Activated CD4-positive, CD25-positive, alpha-beta regulatory T cell (primary cell): ENCODE measurements around the gene SLC2A6.
"Not testable (repeated sequence)": the region's sequence is repeated elsewhere in the genome, so short reads cannot be mapped to it uniquely, and the experiment has no call there.

Experiments used
- DNase-seq, 4 experiments: peaks; one replicate each; lab custom pipeline; 2025; lab: John Stamatoyannopoulos, UW

SLC2A6 gene

GRCh38 chr9:133461975-133462374 is 16.9 kb downstream of the SLC2A6 start:
- no peak for DNase-seq

- DNase-seq: peak in 1 of 4 experiments; percentile 45
Observed at GRCh38 chr9:133460405-133461175, 18.3 kb downstream of the SLC2A6 start.

GRCh38 chr9:133459476-133460404 is 19.2 kb downstream of the SLC2A6 start, which contains the start of gene CACFD1:
TSS of gene CACFD1 (plus strand) at chr9:133459978. CDS start at chr9:133460067, 89 bp downstream.
- peak; percentile 80 to 91 (median 86) for DNase-seq

GRCh38 chr9:133458643-133459312 is 20.1 kb downstream of the SLC2A6 start:
- no peak for DNase-seq

GRCh38 chr9:133457748-133458147 is 21.2 kb downstream of the SLC2A6 start:
- no peak for DNase-seq

- no peak for DNase-seq
Observed at GRCh38 chr9:133457233-133457632, 21.7 kb downstream of the SLC2A6 start.

GRCh38 chr9:133456409-133456808 is 22.5 kb downstream of the SLC2A6 start:
- DNase-seq: no peak

GRCh38 chr9:133455936-133456335 is 23.0 kb downstream of the SLC2A6 start:
- no peak for DNase-seq

GRCh38 chr9:133454943-133455673 is 23.8 kb downstream of the SLC2A6 start:
- DNase-seq: no peak

- DNase-seq: no peak
Observed at GRCh38 chr9:133454325-133454724, 24.6 kb downstream of the SLC2A6 start.

GRCh38 chr9:133453651-133454050 is 25.2 kb downstream of the SLC2A6 start:
- DNase-seq: no peak

- no peak for DNase-seq
Observed at GRCh38 chr9:133452562-133452961, 26.3 kb downstream of the SLC2A6 start.

GRCh38 chr9:133451865-133452264 is 27.0 kb downstream of the SLC2A6 start:
- DNase-seq: not testable (repeated sequence)

GRCh38 chr9:133449760-133450159 is 29.1 kb downstream of the SLC2A6 start:
- DNase-seq: no peak

- no peak for DNase-seq
Observed at GRCh38 chr9:133448487-133448972, 30.4 kb downstream of the SLC2A6 start.

GRCh38 chr9:133445293-133445969 is 33.5 kb downstream of the SLC2A6 start:
- DNase-seq: no peak

GRCh38 chr9:133443982-133444381 is 34.9 kb downstream of the SLC2A6 start:
- DNase-seq: no peak

GRCh38 chr9:133443248-133443647 is 35.7 kb downstream of the SLC2A6 start:
- DNase-seq: no peak

- DNase-seq: no peak
Observed at GRCh38 chr9:133441571-133441970, 37.3 kb downstream of the SLC2A6 start.

- DNase-seq: no peak
Observed at GRCh38 chr9:133440874-133441273, 38.0 kb downstream of the SLC2A6 start.

- DNase-seq: no peak
Observed at GRCh38 chr9:133439337-133439736, 39.6 kb downstream of the SLC2A6 start.
